ENCODE measurements around the gene SLC34A1.

DNA sequence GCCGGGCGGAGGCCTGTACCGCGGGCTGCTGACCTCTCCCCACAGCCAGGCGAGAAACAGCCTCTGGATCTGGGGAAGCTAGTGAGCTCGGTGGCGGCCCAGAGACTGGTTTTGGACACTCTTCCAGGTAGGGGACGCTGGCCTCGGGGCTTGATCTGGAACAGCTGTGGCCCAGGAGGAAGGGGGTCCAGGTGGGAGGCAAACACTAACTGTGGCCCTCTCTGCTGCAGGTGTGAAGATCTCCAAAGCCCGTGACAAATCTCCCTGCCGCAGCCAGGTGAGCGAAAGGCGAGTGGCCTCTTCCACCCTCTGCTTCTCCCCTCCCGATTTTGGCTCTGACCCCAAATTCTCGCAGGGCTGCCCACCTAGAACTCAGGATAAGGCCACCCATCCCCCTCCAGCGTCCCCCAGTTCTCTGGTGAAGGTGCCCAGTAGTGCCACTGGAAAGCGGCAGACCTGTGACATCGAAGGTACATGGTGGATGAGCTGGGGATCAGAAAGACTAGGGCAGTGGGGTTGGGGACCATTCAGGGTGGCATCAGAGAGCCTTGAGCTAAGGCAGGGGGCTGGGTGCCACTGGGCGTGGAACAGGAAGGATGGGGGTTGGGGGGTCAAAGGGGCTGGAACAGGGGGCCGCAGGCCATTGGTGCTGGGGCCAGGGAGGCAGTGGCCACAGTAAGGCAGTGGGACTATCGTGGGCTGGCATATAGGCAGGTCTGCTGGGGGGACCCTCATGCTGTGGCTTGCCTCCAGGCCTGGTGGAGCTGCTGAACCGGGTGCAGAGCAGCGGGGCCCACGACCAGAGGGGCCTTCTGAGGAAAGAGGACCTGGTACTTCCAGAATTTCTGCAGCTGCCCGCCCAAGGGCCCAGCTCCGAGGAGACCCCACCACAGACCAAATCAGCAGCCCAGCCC, 12.9 kb upstream of the SLC34A1 start:
- TF ChIP-seq EZH2 (IDR thresholded peaks at IDR 0.05) (no peak), POLR2AphosphoS5 (IDR thresholded peaks at IDR 0.05; ENCODE audit: borderline replicate concordance, low read depth, low read length) (no peak)
